HepG2 (cell line): ENCODE data around the gene SLC35B2. TPM values are rescaled to one million over a fixed set of nuclear protein-coding genes. Genes with fewer than 3 reads are reported as not detected.

Source experiments
- ATAC-seq: fragments of 200-7000 bp; cut with Tn5 transposase; 3 replicates; pipeline ENCODE4 v1.9.1; 2020; ENCODE audit warnings: mild to moderate bottlenecking, moderate library complexity
- BruUV-seq: library from RNA; stranded (reverse); fragments of 400-500 nt; replicated peaks from 2 replicates; lab custom pipeline; 2021; lab: Mats Ljungman, UMichigan
- CTCF ChIA-PET: fragments of 300-600 bp; formaldehyde crosslinking; extraction: SDS; loops from one replicate; lab custom pipeline; 2021; ENCODE audit warnings: low total read pairs, inconsistent platforms, low intra/inter-chr PET ratio; lab: Yijun Ruan, JAX
- POLR2A ChIA-PET: fragments of 350-600 bp; sonication (Branson Sonifier 250); formaldehyde crosslinking; loops from one replicate; lab custom pipeline; 2020; ENCODE audit warnings: antibody characterized with exemption, inconsistent platforms; lab: Yijun Ruan, JAX
- DNase-seq: peaks from one replicate; pipeline ENCODE4 v3.0.0-alpha.2; 2015; ENCODE audit warnings: low spot score
- FAIRE-seq: peaks from 3 replicates; lab custom pipeline; 2011; peaks lifted over from hg19 to GRCh38; lab: Jason Lieb, UNC
- H2AFZ ChIP-seq: one replicate; pipeline ENCODE4 v1.6.1; 2011; ENCODE audit warnings: low read length, inconsistent platforms
- H3K27ac ChIP-seq: fragments of 300-600 bp; 3 replicates; pipeline ENCODE4 v1.8.0; 2011; ENCODE audit warnings: mixed run types, mild to moderate bottlenecking, mixed read lengths, low read length, inconsistent platforms; ENCODE audit not compliant: insufficient read depth; ENCODE audit errors: extremely low read length
- H3K27me3 ChIP-seq, 2 experiments: fragments of 200-600 bp in 1 of 2; 2 replicates in 1 of 2; 3 replicates in 1 of 2; pipeline versions ENCODE4 v1.6.0 to v1.8.0; 2011; ENCODE audit warnings: low read length in 2 of 2, mild to moderate bottlenecking in 2 of 2, moderate library complexity in 2 of 2, inconsistent platforms in 1 of 2; ENCODE audit not compliant: insufficient read depth in 2 of 2, control insufficient read depth in 1 of 2
- H3K36me3 ChIP-seq, 2 experiments: fragments of 200-600 bp in 1 of 2; replicated peaks in 1 of 2; 2 replicates in 1 of 2; 3 replicates in 1 of 2; pipeline versions ENCODE4 v1.5.1 to v1.8.0; 2011; ENCODE audit warnings: low read length in 2 of 2, inconsistent platforms in 1 of 2; ENCODE audit not compliant: insufficient read depth in 2 of 2, control insufficient read depth in 1 of 2
- H3K4me1 ChIP-seq: 2 replicates; pipeline ENCODE4 v1.5.1; 2012; ENCODE audit warnings: low read length, inconsistent platforms; ENCODE audit not compliant: insufficient read depth
- H3K4me2 ChIP-seq: 2 replicates; pipeline ENCODE4 v1.6.0; 2011; ENCODE audit warnings: low read depth, low read length, inconsistent platforms
- H3K4me3 ChIP-seq, 3 experiments: fragments of 200-600 bp in 1 of 3; sonication (generic), shearing (Covaris generic) in 1 of 3; replicated peaks in 1 of 3; 2 replicates each; pipeline ENCODE4 v1.5.1; 2011 to 2016; ENCODE audit warnings: low read length in 3 of 3, inconsistent platforms in 2 of 3, low read depth in 2 of 3, mild to moderate bottlenecking in 2 of 3, control low read depth in 1 of 3, mixed read lengths in 1 of 3; ENCODE audit not compliant: insufficient read depth in 1 of 3
- H3K79me2 ChIP-seq: one replicate; pipeline ENCODE4 v1.6.1; 2011; ENCODE audit warnings: low read length, inconsistent platforms; ENCODE audit not compliant: insufficient read depth
- H3K9ac ChIP-seq: 2 replicates; pipeline ENCODE4 v1.6.0; 2011; ENCODE audit warnings: mild to moderate bottlenecking, low read depth, low read length, inconsistent platforms; ENCODE audit not compliant: insufficient read depth
- H3K9me3 ChIP-seq: 2 replicates; pipeline ENCODE4 v1.5.1; 2012; ENCODE audit warnings: mild to moderate bottlenecking, low read length
- H4K20me1 ChIP-seq: 2 replicates; pipeline ENCODE4 v1.6.0; 2011; ENCODE audit warnings: inconsistent platforms, mild to moderate bottlenecking, low read length, moderate library complexity; ENCODE audit not compliant: insufficient read depth
- FOXM1 ChIP-seq: sonication (generic); formaldehyde crosslinking; IDR thresholded peaks from 2 replicates; pipeline ENCODE4 v1.5.0; 2020; ENCODE audit warnings: missing genetic modification reagents
- HOXA3 ChIP-seq: sonication (generic); formaldehyde crosslinking; IDR thresholded peaks from 2 replicates; pipeline ENCODE4 v1.5.0; 2020; ENCODE audit warnings: missing genetic modification reagents
- LRRFIP1 ChIP-seq: sonication (generic); formaldehyde crosslinking; conservative IDR thresholded peaks from 2 replicates; pipeline ENCODE4 v1.4.0; 2020; ENCODE audit warnings: missing genetic modification reagents
- MYPOP ChIP-seq: sonication (generic); formaldehyde crosslinking; IDR thresholded peaks from 2 replicates; pipeline ENCODE4 v1.8.1; 2023; ENCODE audit warnings: mild to moderate bottlenecking, moderate library complexity, missing genetic modification reagents
- RBAK ChIP-seq: sonication (generic); formaldehyde crosslinking; IDR thresholded peaks from 2 replicates; pipeline ENCODE4 v1.5.1; 2020; ENCODE audit warnings: mild to moderate bottlenecking, missing genetic modification reagents
- ZC3H4 ChIP-seq: sonication (generic); formaldehyde crosslinking; IDR thresholded peaks from 2 replicates; pipeline ENCODE4 v1.4.0; 2020; ENCODE audit warnings: missing genetic modification reagents, borderline replicate concordance
- ZNF280D ChIP-seq: sonication (generic); formaldehyde crosslinking; IDR thresholded peaks from 2 replicates; pipeline ENCODE4 v1.5.1; 2020; ENCODE audit warnings: mild to moderate bottlenecking, missing genetic modification reagents
- ZNF30 ChIP-seq: sonication (generic); formaldehyde crosslinking; IDR thresholded peaks from 2 replicates; pipeline ENCODE4 v1.5.0; 2020; ENCODE audit warnings: mild to moderate bottlenecking, missing genetic modification reagents
- ZNF570 ChIP-seq: sonication (generic); formaldehyde crosslinking; IDR thresholded peaks from 2 replicates; pipeline ENCODE4 v1.4.0; 2020; ENCODE audit warnings: mild to moderate bottlenecking, missing genetic modification reagents, borderline replicate concordance
- ZNF740 ChIP-seq: sonication (generic); formaldehyde crosslinking; IDR thresholded peaks from 2 replicates; pipeline ENCODE4 v1.4.0; 2020; ENCODE audit warnings: missing genetic modification reagents
- WGBS: methylation state at CpG from one replicate; pipeline ENCODE4 v1.1.6; 2017; ENCODE audit warnings: low lambda C conversion rate; 5-methylcytosine and 5-hydroxymethylcytosine counted together
- in situ Hi-C: cut with HindIII; loops from 2 replicates; pipeline ENCODE4 v1.10.0; 2017; ENCODE audit warnings: low pct_unique_long_range_greater_than_20kb; ENCODE audit not compliant: extremely low pct_ligation_motif_present
- intact Hi-C: fragments of 100-400 bp; cut with micrococcal nuclease; formaldehyde crosslinking; loops from one replicate; pipeline ENCODE4 v1.10.0; 2022; ENCODE audit not compliant: unreplicated experiment
- polyA plus RNA-seq, 8 experiments: library from polyadenylated mRNA; depleted of rRNA in 3 of 8; stranded (reverse) in 7 of 8; unstranded in 1 of 8; fragments of >200 nt; fragmentation: Illumina TruSeq in 4 of 8; extraction: Trizol in 4 of 8; gene quantifications; 2 replicates each; pipeline versions ENCODE4 v1.2.1 to v1.2.3, GENCODE V29; 2011 to 2016; ENCODE audit warnings: low read depth in 4 of 8, missing spikeins in 1 of 8, mixed read lengths in 1 of 8; ENCODE audit not compliant: insufficient read depth in 1 of 8
- total RNA-seq, 5 experiments: library from RNA; depleted of rRNA; stranded (reverse); fragments of >200 nt; fragmentation: Illumina TruSeq; extraction: Trizol; gene quantifications; 2 replicates each; pipeline ENCODE4 v1.2.3, GENCODE V29; 2016; ENCODE audit warnings: low read depth in 1 of 5

SLC35B2 gene
- total and polyA plus RNA-seq, 2 of the 13 experiments (the other 11 are each of a cell fraction or from before 2014, with no cell fraction given) = 61.1 to 148 TPM

GRCh38 chr6:44277763-44278162 is 20.4 kb upstream of the SLC35B2 start:
- DNase-seq (no peak), FAIRE-seq (no peak)
- H2AFZ ChIP-seq = no peak overlapping the region
- BruUV-seq = no TSS peak
- no peaks in the 10 kb centered on the region for H3K79me2 ChIP-seq
- intact Hi-C loops = no loop called here
- no peak overlapping the region for H3K4me3 ChIP-seq
- TF ChIP-seq ZNF280D (CRISPR knock-in tag) (no peak), HOXA3 (CRISPR knock-in tag) (no peak), FOXM1 (no peak), ZNF740 (no peak), ZNF30 (CRISPR knock-in tag) (no peak), LRRFIP1 (CRISPR knock-in tag) (no peak), ZNF570 (CRISPR knock-in tag) (no peak), ZC3H4 (CRISPR knock-in tag) (no peak), MYPOP (CRISPR knock-in tag) (no peak), RBAK (no peak)
- TF ChIP-seq, all 625 proteins: peak for 0
- Histone ChIP-seq H3K36me3 (no peaks in the 10 kb centered on the region), H3K4me2 (no peak overlapping the region), H3K4me1 (peaks cover 28% of the 10 kb centered on the region), H4K20me1 (peaks cover 3% of the 10 kb centered on the region; the same call in 1 of the 2 replicates), H3K27me3 (peaks cover 36 to 84% of the 10 kb centered on the region in 2 experiments), H3K27ac (no peak overlapping the region), H3K9ac (no peak overlapping the region), H3K9me3 (no peaks in the 10 kb centered on the region)
- 13% methylated on average over 7 of the region's 7 CpGs for WGBS
- POLR2A ChIA-PET = no interaction called here
- ATAC-seq = no peak
- in situ Hi-C loops = no loop called here
- CTCF ChIA-PET = no interaction called here
